HFF-Myc (cell line): ENCODE results near the gene FYB1.

ENCODE experiments used
- DNase-seq: peaks from one replicate; pipeline ENCODE4 v3.0.0-alpha.2; 2011; ENCODE audit warnings: low read depth; ENCODE audit errors: extremely low read depth
- H3K4me3 ChIP-seq: replicated peaks from 2 replicates; pipeline ENCODE4 v1.5.1; 2011; ENCODE audit warnings: low read depth, mild to moderate bottlenecking, control low read depth, low read length
- CTCF ChIP-seq: IDR thresholded peaks from 2 replicates; pipeline ENCODE4 v1.5.1; 2012; ENCODE audit warnings: mild to moderate bottlenecking, low read depth, low read length, control low read depth; ENCODE audit errors: missing control alignments

Gene FYB1

GRCh38 chr5:39062530-39062929 is 156.8 kb downstream of the FYB1 start:
- no peak for DNase-seq
- TF ChIP-seq CTCF: no peak
- no peak overlapping the region for H3K4me3 ChIP-seq

GRCh38 chr5:39062104-39062503 is 157.3 kb downstream of the FYB1 start:
- no peak for DNase-seq
- H3K4me3 ChIP-seq: no peak overlapping the region
- TF ChIP-seq CTCF: no peak

- TF ChIP-seq CTCF: no peak
- no peak overlapping the region for H3K4me3 ChIP-seq
Observed at GRCh38 chr5:39059064-39059463, 160.3 kb downstream of the FYB1 start.

GRCh38 chr5:39058178-39058921 is 161.0 kb downstream of the FYB1 start:
- DNase-seq: no peak
- TF ChIP-seq CTCF: no peak
- no peak overlapping the region for H3K4me3 ChIP-seq

More at GRCh38 chr5:39059064-39059463, 160.3 kb downstream of the FYB1 start:
- DNase-seq: no peak

- no peak for TF ChIP-seq CTCF
- DNase-seq: no peak
- no peak overlapping the region for H3K4me3 ChIP-seq
Observed at GRCh38 chr5:39057734-39058133, 161.6 kb downstream of the FYB1 start.

GRCh38 chr5:39055768-39056398 is 163.5 kb downstream of the FYB1 start:
- H3K4me3 ChIP-seq: no peak overlapping the region
- no peak for TF ChIP-seq CTCF
- DNase-seq: no peak
